NCI-H345 treated with DMSO at 0.1 percent for 48 hours (cell line): ENCODE results near the gene TRAPPC1.
"Not testable (repeated sequence)": the region's sequence is repeated elsewhere in the genome, so short reads cannot be mapped to it uniquely, and the experiment has no call there.

Experiments
- DNase-seq: peaks from one replicate; lab custom pipeline; 2025; ENCODE audit not compliant: unreplicated experiment; lab: John Stamatoyannopoulos, UW

The TRAPPC1 gene

GRCh38 chr17:7931709-7932482 is at the start of gene TRAPPC1, which contains the start of gene CNTROB:
TRAPPC1 (minus strand) TSS chr17:7931946; CDS start chr17:7931829, 117 bp downstream.
CNTROB (plus strand) TSS chr17:7932206; CDS start chr17:7933080, 874 bp downstream.
- peak; percentile 90 for DNase-seq

GRCh38 chr17:7977805-7978204 is 46.1 kb upstream of the TRAPPC1 start:
- DNase-seq, result no peak

- no peak for DNase-seq
These were observed 45.3 kb upstream of the TRAPPC1 start for GRCh38 chr17:7977039-7977438.

- no peak for DNase-seq
These were observed 42.9 kb upstream of the TRAPPC1 start for GRCh38 chr17:7974638-7975131.

GRCh38 chr17:7972131-7972785 is 40.5 kb upstream of the TRAPPC1 start:
- no peak for DNase-seq

GRCh38 chr17:7971651-7972050 is 39.9 kb upstream of the TRAPPC1 start:
- no peak for DNase-seq

- no peak for DNase-seq
These were observed 37.7 kb upstream of the TRAPPC1 start for GRCh38 chr17:7969433-7969832.

GRCh38 chr17:7967751-7968150 is 36.0 kb upstream of the TRAPPC1 start:
- DNase-seq, result no peak

- DNase-seq, result no peak
These were observed 29.7 kb upstream of the TRAPPC1 start for GRCh38 chr17:7961421-7961820.

- DNase-seq, result no peak
These were observed 27.9 kb upstream of the TRAPPC1 start for GRCh38 chr17:7959503-7960253.

- DNase-seq, result no peak
These were observed 24.7 kb upstream of the TRAPPC1 start for GRCh38 chr17:7956228-7956965.

GRCh38 chr17:7955414-7956227 is 23.9 kb upstream of the TRAPPC1 start:
- no peak for DNase-seq

GRCh38 chr17:7953266-7953665 is 21.5 kb upstream of the TRAPPC1 start:
- DNase-seq, result not testable (repeated sequence)

GRCh38 chr17:7951143-7951792 is 19.5 kb upstream of the TRAPPC1 start:
- no peak for DNase-seq

GRCh38 chr17:7950578-7950977 is 18.8 kb upstream of the TRAPPC1 start:
- DNase-seq, result no peak

GRCh38 chr17:7947651-7948050 is 15.9 kb upstream of the TRAPPC1 start:
- DNase-seq, result no peak

- no peak for DNase-seq
These were observed 14.7 kb upstream of the TRAPPC1 start for GRCh38 chr17:7946441-7946840.

GRCh38 chr17:7945651-7946050 is 13.9 kb upstream of the TRAPPC1 start:
- no peak for DNase-seq

GRCh38 chr17:7944326-7944725 is 12.6 kb upstream of the TRAPPC1 start:
- DNase-seq, result no peak
